Neural crest cell (in vitro differentiated cells): ENCODE results near the gene USP35. TPM values are rescaled to one million over a fixed set of nuclear protein-coding genes. Genes with fewer than 3 reads are reported as not detected.

Source experiments
- DNase-seq: peaks from one replicate; pipeline ENCODE4 v3.0.0; 2021; ENCODE audit warnings: low read depth, mixed read lengths, low spot score
- H3K27ac Mint-ChIP-seq: one replicate; pipeline ENCODE4 v1.8.0; 2021; ENCODE audit warnings: mild to moderate bottlenecking, mixed read lengths; ENCODE audit not compliant: unreplicated experiment
- H3K27me3 Mint-ChIP-seq: 2 replicates; pipeline ENCODE4 v1.8.0; 2021; ENCODE audit warnings: low read depth, mild to moderate bottlenecking, mixed read lengths
- H3K36me3 Mint-ChIP-seq: 2 replicates; pipeline ENCODE4 v1.8.0; 2021; ENCODE audit warnings: low read depth, mild to moderate bottlenecking, mixed read lengths
- H3K4me1 Mint-ChIP-seq: 2 replicates; pipeline ENCODE4 v1.8.0; 2021; ENCODE audit warnings: mixed read lengths
- H3K4me3 Mint-ChIP-seq: one replicate; pipeline ENCODE4 v1.8.0; 2021; ENCODE audit warnings: mild to moderate bottlenecking, mixed read lengths
- H3K9me3 Mint-ChIP-seq: 2 replicates; pipeline ENCODE4 v1.8.0; 2021; ENCODE audit warnings: mixed read lengths
- total RNA-seq: library from RNA; stranded (reverse); gene quantifications from 2 replicates; pipeline ENCODE4 v1.2.1, GENCODE V29; 2021
- TF ChIP-seq, protein P1 (sequence below): fragments of 200-600 bp; sonication (generic); conservative IDR thresholded peaks from 2 replicates; pipeline ENCODE4 v1.5.0; 2021; ENCODE audit warnings: antibody characterized with exemption, mild to moderate bottlenecking

The USP35 gene
- total RNA-seq, 1 donor from 2014 or later = 11.1 TPM

DNA sequence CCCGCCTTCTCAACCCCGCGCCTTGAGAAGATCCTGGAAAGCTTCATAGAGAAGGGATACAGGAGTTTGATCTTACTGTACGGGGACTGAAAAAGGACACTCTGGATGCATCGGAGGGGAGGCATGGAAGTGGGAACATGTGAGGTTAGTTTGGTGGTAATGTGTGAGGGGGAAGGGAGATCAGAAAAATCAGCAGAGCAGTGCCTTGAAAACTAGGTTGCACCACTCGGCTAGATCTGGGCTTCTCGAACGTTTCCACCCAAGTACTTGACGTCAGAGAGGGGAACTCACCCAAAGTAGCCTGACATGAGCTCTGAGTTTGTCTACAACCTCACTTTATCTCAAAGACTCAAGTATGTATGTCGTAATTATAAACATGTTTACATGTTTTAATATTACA is 14.5 kb downstream of the USP35 start:
- TF ChIP-seq, protein P1, sequence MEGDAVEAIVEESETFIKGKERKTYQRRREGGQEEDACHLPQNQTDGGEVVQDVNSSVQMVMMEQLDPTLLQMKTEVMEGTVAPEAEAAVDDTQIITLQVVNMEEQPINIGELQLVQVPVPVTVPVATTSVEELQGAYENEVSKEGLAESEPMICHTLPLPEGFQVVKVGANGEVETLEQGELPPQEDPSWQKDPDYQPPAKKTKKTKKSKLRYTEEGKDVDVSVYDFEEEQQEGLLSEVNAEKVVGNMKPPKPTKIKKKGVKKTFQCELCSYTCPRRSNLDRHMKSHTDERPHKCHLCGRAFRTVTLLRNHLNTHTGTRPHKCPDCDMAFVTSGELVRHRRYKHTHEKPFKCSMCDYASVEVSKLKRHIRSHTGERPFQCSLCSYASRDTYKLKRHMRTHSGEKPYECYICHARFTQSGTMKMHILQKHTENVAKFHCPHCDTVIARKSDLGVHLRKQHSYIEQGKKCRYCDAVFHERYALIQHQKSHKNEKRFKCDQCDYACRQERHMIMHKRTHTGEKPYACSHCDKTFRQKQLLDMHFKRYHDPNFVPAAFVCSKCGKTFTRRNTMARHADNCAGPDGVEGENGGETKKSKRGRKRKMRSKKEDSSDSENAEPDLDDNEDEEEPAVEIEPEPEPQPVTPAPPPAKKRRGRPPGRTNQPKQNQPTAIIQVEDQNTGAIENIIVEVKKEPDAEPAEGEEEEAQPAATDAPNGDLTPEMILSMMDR = no peak
- no peak for DNase-seq
- Mint-ChIP-seq H3K4me1 (peaks cover 18% of the 10 kb centered on the region), H3K27me3 (no peaks in the 10 kb centered on the region), H3K27ac (no peak overlapping the region), H3K36me3 (peaks cover 6% of the 10 kb centered on the region), H3K4me3 (no peak overlapping the region), H3K9me3 (no peaks in the 10 kb centered on the region)

GRCh38 chr11:78205256-78205655 is 16.5 kb downstream of the USP35 start:
- Mint-ChIP-seq H3K9me3 (no peaks in the 10 kb centered on the region), H3K27ac (no peak overlapping the region), H3K4me1 (peaks cover 18% of the 10 kb centered on the region), H3K4me3 (no peak overlapping the region), H3K27me3 (no peaks in the 10 kb centered on the region), H3K36me3 (peaks cover 12% of the 10 kb centered on the region)
- DNase-seq = no peak
- TF ChIP-seq, protein P1 = no peak

- no peaks in the 10 kb centered on the region for H3K27me3 Mint-ChIP-seq
- no peaks in the 10 kb centered on the region for H3K9me3 Mint-ChIP-seq
- DNase-seq = no peak
- H3K4me3 Mint-ChIP-seq = no peak overlapping the region
- H3K4me1 Mint-ChIP-seq = peaks cover 18% of the 10 kb centered on the region
- H3K27ac Mint-ChIP-seq = no peak overlapping the region
- TF ChIP-seq, protein P1 = no peak
- H3K36me3 Mint-ChIP-seq = peaks cover 16% of the 10 kb centered on the region
These were observed 17.0 kb downstream of the USP35 start for GRCh38 chr11:78205691-78206090.

GRCh38 chr11:78207532-78208256 is 19.0 kb downstream of the USP35 start:
- Mint-ChIP-seq H3K4me3 (no peak overlapping the region), H3K27me3 (no peaks in the 10 kb centered on the region), H3K27ac (no peak overlapping the region), H3K4me1 (peaks cover 11% of the 10 kb centered on the region), H3K9me3 (peaks cover 9% of the 10 kb centered on the region), H3K36me3 (peaks cover 27% of the 10 kb centered on the region)
- DNase-seq = no peak
- TF ChIP-seq, protein P1 = no peak

- no peak for DNase-seq
- peaks cover 22% of the 10 kb centered on the region for H3K36me3 Mint-ChIP-seq
- peaks cover 9% of the 10 kb centered on the region for H3K9me3 Mint-ChIP-seq
- TF ChIP-seq, protein P1 = no peak
- no peak overlapping the region for H3K4me3 Mint-ChIP-seq
- peaks cover 5% of the 10 kb centered on the region for H3K4me1 Mint-ChIP-seq
- no peaks in the 10 kb centered on the region for H3K27me3 Mint-ChIP-seq
- H3K27ac Mint-ChIP-seq = no peak overlapping the region
These were observed 19.8 kb downstream of the USP35 start for GRCh38 chr11:78208257-78209165.
